Kidney epithelial cell (primary cell): ENCODE data around the gene TMEM129. TPM values are rescaled to one million over a fixed set of nuclear protein-coding genes. Genes with fewer than 3 reads are reported as not detected.

ENCODE experiments used
- DNase-seq: peaks from one replicate; pipeline ENCODE4 v3.0.0-alpha.2; 2010; ENCODE audit warnings: low read depth
- H3K27me3 ChIP-seq: 2 replicates; pipeline ENCODE4 v1.6.0; 2011; ENCODE audit warnings: low read length; ENCODE audit not compliant: control insufficient read depth, insufficient read depth
- H3K36me3 ChIP-seq: 2 replicates; pipeline ENCODE4 v1.5.1; 2011; ENCODE audit warnings: low read length; ENCODE audit not compliant: control insufficient read depth, insufficient read depth
- H3K4me3 ChIP-seq: 2 replicates; pipeline ENCODE4 v1.5.1; 2011; ENCODE audit warnings: low read depth, mild to moderate bottlenecking, control low read depth, low read length
- total RNA-seq: library from RNA; depleted of rRNA; stranded (reverse); fragments of >200 nt; gene quantifications from 2 replicates; pipeline ENCODE4 v1.2.3, GENCODE V29; 2015
- TF ChIP-seq, protein P1 (sequence below): IDR thresholded peaks from 2 replicates; pipeline ENCODE4 v1.5.1; 2011; ENCODE audit warnings: mild to moderate bottlenecking, moderate library complexity, low read length, control low read depth, inconsistent platforms; ENCODE audit not compliant: insufficient read depth, poor library complexity, severe bottlenecking

The TMEM129 gene
- total RNA-seq, 1 donor from 2014 or later = 63.5 TPM

DNA sequence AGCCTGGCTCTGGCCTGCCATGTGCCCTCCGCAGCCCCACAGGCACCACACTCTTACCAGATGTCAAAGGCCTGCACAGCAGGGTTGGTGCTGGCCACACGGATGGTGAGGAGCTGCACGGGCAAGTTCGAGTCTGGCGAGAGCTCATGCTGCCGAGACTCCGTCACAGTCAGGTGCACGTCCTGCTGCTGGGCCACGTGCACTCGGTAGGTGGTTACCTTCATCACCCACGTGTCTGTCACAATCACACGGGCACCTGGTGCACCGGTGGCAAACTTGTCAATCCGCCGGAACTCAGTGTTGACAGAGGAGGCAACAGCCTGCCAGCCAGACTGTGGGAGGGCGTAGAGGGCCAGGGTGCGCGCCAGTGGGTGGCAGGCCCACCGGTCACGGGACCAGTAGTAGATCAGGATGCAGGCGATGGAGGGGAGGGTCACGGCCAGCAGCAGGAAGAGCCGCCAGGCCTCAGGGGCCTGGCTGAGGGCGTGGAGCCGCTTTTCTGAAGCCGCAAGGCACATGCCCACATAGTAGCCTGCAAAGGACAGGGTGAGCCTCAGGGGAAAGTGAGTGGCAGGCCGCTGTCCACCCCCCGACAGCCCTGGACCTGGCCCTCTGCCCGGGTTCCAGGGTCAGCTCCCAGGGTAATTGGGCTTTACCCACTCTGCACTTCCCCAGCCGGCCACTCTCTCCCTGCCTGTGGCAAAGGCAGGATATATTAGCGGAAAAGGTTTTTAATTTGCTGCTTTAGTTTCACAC is 2.9 kb downstream of the TMEM129 start:
- H3K27me3 ChIP-seq = no peaks in the 10 kb centered on the region
- TF ChIP-seq, protein P1, sequence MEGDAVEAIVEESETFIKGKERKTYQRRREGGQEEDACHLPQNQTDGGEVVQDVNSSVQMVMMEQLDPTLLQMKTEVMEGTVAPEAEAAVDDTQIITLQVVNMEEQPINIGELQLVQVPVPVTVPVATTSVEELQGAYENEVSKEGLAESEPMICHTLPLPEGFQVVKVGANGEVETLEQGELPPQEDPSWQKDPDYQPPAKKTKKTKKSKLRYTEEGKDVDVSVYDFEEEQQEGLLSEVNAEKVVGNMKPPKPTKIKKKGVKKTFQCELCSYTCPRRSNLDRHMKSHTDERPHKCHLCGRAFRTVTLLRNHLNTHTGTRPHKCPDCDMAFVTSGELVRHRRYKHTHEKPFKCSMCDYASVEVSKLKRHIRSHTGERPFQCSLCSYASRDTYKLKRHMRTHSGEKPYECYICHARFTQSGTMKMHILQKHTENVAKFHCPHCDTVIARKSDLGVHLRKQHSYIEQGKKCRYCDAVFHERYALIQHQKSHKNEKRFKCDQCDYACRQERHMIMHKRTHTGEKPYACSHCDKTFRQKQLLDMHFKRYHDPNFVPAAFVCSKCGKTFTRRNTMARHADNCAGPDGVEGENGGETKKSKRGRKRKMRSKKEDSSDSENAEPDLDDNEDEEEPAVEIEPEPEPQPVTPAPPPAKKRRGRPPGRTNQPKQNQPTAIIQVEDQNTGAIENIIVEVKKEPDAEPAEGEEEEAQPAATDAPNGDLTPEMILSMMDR = no peak
- DNase-seq = no peak
- no peak overlapping the region for H3K4me3 ChIP-seq
- no peaks in the 10 kb centered on the region for H3K36me3 ChIP-seq

DNA sequence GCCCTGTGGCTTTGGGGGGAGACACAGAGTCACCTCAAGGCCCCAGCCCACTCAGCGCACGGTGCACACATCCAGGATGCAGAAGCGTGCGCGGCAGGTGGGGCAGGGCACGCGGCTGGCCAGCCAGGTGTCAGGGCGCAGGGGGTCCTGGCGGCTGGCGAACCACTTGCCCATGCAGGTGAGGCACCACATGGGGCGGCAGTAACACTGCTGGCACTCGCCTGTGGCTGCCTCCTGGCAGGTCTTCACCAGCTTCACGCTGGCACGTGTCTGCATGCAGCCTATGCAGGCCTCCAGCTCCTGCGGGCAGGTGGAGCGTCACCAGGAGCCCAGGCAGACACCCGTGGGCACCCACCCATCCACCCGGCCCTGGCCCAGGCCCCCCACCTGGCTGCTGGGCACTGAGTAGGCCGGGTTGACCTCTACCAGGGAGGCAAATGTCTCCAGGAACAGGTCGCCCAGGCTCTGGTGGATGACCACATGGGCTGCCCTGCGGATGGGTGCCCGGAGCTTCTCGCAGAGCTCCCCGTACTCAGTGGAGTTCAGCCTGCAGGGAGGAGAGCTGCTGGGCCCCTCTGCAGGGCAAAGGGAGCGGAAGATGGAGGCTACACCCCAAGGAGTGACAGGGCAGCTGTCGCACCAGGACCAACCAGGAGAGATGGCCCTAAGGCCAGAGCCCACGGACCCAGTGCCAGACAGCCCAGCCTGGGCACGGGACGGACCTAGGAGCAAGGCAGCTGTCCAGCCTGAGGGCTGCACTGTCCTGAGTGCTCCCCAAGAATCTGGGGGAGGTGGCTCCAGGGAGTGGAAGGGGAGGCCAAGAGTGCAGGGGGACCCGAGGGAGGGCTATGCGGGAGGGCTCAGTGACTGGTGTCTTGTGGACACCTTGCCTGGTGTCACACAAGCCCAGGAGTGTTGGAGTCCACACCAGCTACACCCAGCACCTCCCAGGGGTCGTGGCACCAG is 3.7 kb downstream of the TMEM129 start:
- TF ChIP-seq, protein P1 = no peak
- no peak overlapping the region for H3K4me3 ChIP-seq
- H3K27me3 ChIP-seq = no peaks in the 10 kb centered on the region
- DNase-seq = no peak
- no peaks in the 10 kb centered on the region for H3K36me3 ChIP-seq

DNA sequence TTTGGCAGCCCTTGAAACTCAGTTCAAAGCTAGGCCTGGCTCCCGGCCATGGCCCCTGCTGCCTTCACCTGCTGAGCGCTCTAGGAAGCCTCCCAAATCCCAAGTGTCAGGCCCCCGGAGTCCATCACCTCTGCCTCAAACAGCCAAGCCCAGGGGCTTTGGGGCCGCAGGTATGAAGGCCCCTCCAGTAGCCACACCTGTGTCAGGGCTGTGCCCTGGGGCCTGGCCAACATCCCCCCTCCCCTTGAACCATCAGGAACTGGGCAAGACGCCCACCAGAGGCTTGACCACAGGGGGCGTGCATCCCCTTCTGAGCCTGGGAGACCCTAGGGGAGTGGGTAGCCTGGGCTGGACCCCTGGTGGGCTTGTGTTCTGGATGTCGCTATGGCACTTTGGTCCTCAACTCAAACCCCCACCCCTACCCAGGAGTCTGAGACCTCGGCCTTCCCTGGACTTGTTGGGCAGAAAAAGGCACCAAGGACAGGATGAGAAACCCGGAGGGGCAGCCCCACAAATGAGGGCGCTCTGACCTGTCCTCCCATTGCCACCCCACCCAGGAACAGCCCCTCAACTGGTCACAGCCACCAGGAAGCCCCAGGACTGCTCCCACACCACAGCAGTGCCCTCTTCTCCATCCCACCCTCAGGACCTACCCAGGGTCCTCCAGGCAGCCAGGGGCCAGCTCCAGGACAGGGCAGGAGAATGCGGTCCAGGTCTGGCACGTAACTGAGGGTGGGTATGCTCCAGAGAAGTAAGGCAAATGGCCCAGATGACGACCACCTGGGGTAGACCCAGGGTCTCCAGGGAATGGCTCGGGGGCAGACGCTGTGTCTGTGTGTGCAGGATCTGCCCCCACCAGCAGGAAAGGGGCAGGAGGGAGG is 4.8 kb downstream of the TMEM129 start:
- Histone ChIP-seq H3K36me3 (no peaks in the 10 kb centered on the region), H3K4me3 (no peak overlapping the region), H3K27me3 (no peaks in the 10 kb centered on the region)
- TF ChIP-seq, protein P1 = no peak
- DNase-seq = no peak

DNA sequence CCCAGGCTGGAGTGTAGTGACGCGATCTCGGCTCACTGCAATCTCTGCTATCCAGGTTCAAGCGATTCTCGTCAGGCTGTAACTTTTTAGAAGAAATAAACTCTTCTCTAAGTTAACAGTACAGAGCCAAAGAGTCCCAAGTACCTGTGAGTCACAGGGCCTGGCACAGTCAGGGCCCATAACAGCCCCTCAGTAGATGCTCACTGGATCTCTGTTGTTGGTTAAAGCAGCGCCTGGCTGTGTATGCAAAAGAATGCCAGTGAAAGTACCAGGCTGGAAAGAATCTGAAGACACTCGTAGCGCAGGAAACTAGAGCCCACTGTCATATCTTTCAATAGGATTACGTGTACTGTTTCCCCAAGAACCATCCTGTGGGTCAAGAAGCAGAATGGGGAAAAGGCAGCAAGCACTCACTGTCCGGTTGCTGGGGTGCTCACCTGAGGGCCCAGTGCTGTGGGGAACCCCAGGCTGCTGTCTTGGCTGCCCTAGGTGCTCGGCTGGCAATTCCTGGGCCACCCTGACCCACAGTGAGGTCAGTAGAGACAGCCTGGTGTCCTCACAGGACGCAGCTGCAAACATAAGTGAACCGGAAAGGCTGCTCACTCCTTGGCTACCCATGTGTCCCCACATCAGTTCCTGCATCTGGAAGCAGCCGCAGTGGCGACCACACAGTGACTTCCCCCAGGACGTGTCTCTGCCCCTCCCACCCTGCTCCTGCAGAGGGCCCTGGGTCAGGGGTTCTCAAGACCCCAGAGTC is 5.9 kb downstream of the TMEM129 start:
- H3K4me3 ChIP-seq = no peak overlapping the region
- DNase-seq = no peak

More for the DNA sequence above, 5.9 kb downstream of the TMEM129 start:
- H3K36me3 ChIP-seq = no peaks in the 10 kb centered on the region
- no peaks in the 10 kb centered on the region for H3K27me3 ChIP-seq
- TF ChIP-seq, protein P1 = no peak
